HEK293 (cell line): ENCODE results near the gene PALB2.

Experiments used
- BCL11A ChIP-seq: fragments of 450-650 bp; formaldehyde crosslinking; IDR thresholded peaks from 2 replicates; pipeline ENCODE4 v1.5.1; 2016; ENCODE audit warnings: low read depth, missing biosample characterization, missing genetic modification characterization
- FEZF1 ChIP-seq: fragments of 450-650 bp; formaldehyde crosslinking; IDR thresholded peaks from 2 replicates; pipeline ENCODE4 v1.5.1; 2016; ENCODE audit warnings: missing biosample characterization, missing genetic modification characterization
- GLI4 ChIP-seq: fragments of 450-650 bp; formaldehyde crosslinking; IDR thresholded peaks from 2 replicates; pipeline ENCODE4 v1.5.1; 2016; ENCODE audit warnings: missing biosample characterization, missing genetic modification characterization
- GLIS1 ChIP-seq: fragments of 450-650 bp; formaldehyde crosslinking; IDR thresholded peaks from 2 replicates; pipeline ENCODE4 v1.5.1; 2016; ENCODE audit warnings: missing biosample characterization, missing genetic modification characterization
- KLF8 ChIP-seq: fragments of 450-650 bp; formaldehyde crosslinking; IDR thresholded peaks from 2 replicates; pipeline ENCODE4 v1.5.1; 2016; ENCODE audit warnings: missing biosample characterization, missing genetic modification characterization
- OSR2 ChIP-seq: fragments of 450-650 bp; formaldehyde crosslinking; IDR thresholded peaks from 2 replicates; pipeline ENCODE4 v1.5.1; 2016; ENCODE audit warnings: missing biosample characterization, missing genetic modification characterization
- OVOL3 ChIP-seq: fragments of 450-650 bp; formaldehyde crosslinking; IDR thresholded peaks from 2 replicates; pipeline ENCODE4 v1.5.1; 2016; ENCODE audit warnings: missing biosample characterization, missing genetic modification characterization
- PATZ1 ChIP-seq: fragments of 450-650 bp; formaldehyde crosslinking; IDR thresholded peaks from 2 replicates; pipeline ENCODE4 v1.5.1; 2016; ENCODE audit warnings: missing biosample characterization, missing genetic modification characterization
- PRDM1 ChIP-seq: fragments of 450-650 bp; formaldehyde crosslinking; IDR thresholded peaks from 2 replicates; pipeline ENCODE4; 2016; ENCODE audit warnings: missing biosample characterization, missing genetic modification characterization
- REST ChIP-seq: fragments of 450-650 bp; formaldehyde crosslinking; IDR thresholded peaks from 2 replicates; pipeline ENCODE4 v1.5.1; 2016; ENCODE audit warnings: missing biosample characterization, missing genetic modification characterization
- SCRT2 ChIP-seq: fragments of 450-650 bp; formaldehyde crosslinking; IDR thresholded peaks from 2 replicates; pipeline ENCODE4 v1.5.1; 2016; ENCODE audit warnings: missing biosample characterization, missing genetic modification characterization
- YY1 ChIP-seq: fragments of 450-650 bp; formaldehyde crosslinking; IDR thresholded peaks from 2 replicates; pipeline ENCODE4 v1.5.1; 2018; ENCODE audit warnings: missing biosample characterization, missing genetic modification characterization
- ZBTB11 ChIP-seq: fragments of 450-650 bp; formaldehyde crosslinking; conservative IDR thresholded peaks from 2 replicates; pipeline ENCODE4 v1.5.1; 2016; ENCODE audit warnings: low read depth, missing biosample characterization, missing genetic modification characterization
- ZNF146 ChIP-seq: fragments of 450-650 bp; formaldehyde crosslinking; IDR thresholded peaks from 2 replicates; pipeline ENCODE4 v1.5.1; 2016; ENCODE audit warnings: missing biosample characterization, missing genetic modification characterization
- ZNF148 ChIP-seq: fragments of 450-650 bp; formaldehyde crosslinking; IDR thresholded peaks from 2 replicates; pipeline ENCODE4 v1.5.0; 2017; ENCODE audit warnings: missing biosample characterization, missing genetic modification characterization, borderline replicate concordance
- ZNF211 ChIP-seq: fragments of 450-650 bp; formaldehyde crosslinking; IDR thresholded peaks from 2 replicates; pipeline ENCODE4 v1.5.1; 2016; ENCODE audit warnings: low read depth, missing biosample characterization, missing genetic modification characterization
- ZNF223 ChIP-seq: fragments of 450-650 bp; formaldehyde crosslinking; IDR thresholded peaks from 2 replicates; pipeline ENCODE4 v1.5.1; 2016; ENCODE audit warnings: missing biosample characterization, missing genetic modification characterization
- ZNF248 ChIP-seq: fragments of 450-650 bp; formaldehyde crosslinking; IDR thresholded peaks from 2 replicates; pipeline ENCODE4 v1.5.1; 2017; ENCODE audit warnings: missing biosample characterization, missing genetic modification characterization
- ZNF350 ChIP-seq: fragments of 450-650 bp; formaldehyde crosslinking; IDR thresholded peaks from 2 replicates; pipeline ENCODE4 v1.5.0; 2017; ENCODE audit warnings: missing biosample characterization, mild to moderate bottlenecking, missing genetic modification characterization
- ZNF366 ChIP-seq: fragments of 450-650 bp; formaldehyde crosslinking; conservative IDR thresholded peaks from 2 replicates; pipeline ENCODE4 v1.5.1; 2016; ENCODE audit warnings: missing biosample characterization, missing genetic modification characterization
- ZNF558 ChIP-seq: fragments of 450-650 bp; formaldehyde crosslinking; IDR thresholded peaks from 2 replicates; pipeline ENCODE4 v1.5.1; 2016; ENCODE audit warnings: missing biosample characterization, missing genetic modification characterization
- ZNF561 ChIP-seq: fragments of 450-650 bp; IDR thresholded peaks from 2 replicates; pipeline ENCODE4 v1.5.1; 2018; ENCODE audit warnings: missing biosample characterization, missing genetic modification characterization, borderline replicate concordance
- ZNF600 ChIP-seq: fragments of 450-650 bp; formaldehyde crosslinking; IDR thresholded peaks from 2 replicates; pipeline ENCODE4 v1.5.1; 2016; ENCODE audit warnings: missing biosample characterization, missing genetic modification characterization
- ZNF623 ChIP-seq: fragments of 450-650 bp; formaldehyde crosslinking; IDR thresholded peaks from 2 replicates; pipeline ENCODE4 v1.5.1; 2016; ENCODE audit warnings: missing biosample characterization, missing genetic modification characterization
- ZNF626 ChIP-seq: fragments of 450-650 bp; sonication (Bioruptor Pico); formaldehyde crosslinking; IDR thresholded peaks from 2 replicates; pipeline ENCODE4 v1.5.1; 2018; ENCODE audit warnings: missing biosample characterization, missing genetic modification characterization, inconsistent platforms
- ZNF664 ChIP-seq: fragments of 450-650 bp; formaldehyde crosslinking; IDR thresholded peaks from 2 replicates; pipeline ENCODE4 v1.5.1; 2016; ENCODE audit warnings: missing biosample characterization, missing genetic modification characterization
- ZNF76 ChIP-seq: fragments of 450-650 bp; formaldehyde crosslinking; IDR thresholded peaks from 2 replicates; pipeline ENCODE4; 2016; ENCODE audit warnings: low read depth, missing biosample characterization, missing genetic modification characterization, borderline replicate concordance
- ZNF776 ChIP-seq: fragments of 450-650 bp; formaldehyde crosslinking; IDR thresholded peaks from 2 replicates; pipeline ENCODE4 v1.5.0; 2017; ENCODE audit warnings: missing biosample characterization, missing genetic modification characterization, borderline replicate concordance
- ZNF777 ChIP-seq: fragments of 450-650 bp; formaldehyde crosslinking; IDR thresholded peaks from 2 replicates; pipeline ENCODE4 v1.5.1; 2017; ENCODE audit warnings: missing biosample characterization, missing genetic modification characterization, borderline replicate concordance
- ZSCAN23 ChIP-seq: fragments of 450-650 bp; formaldehyde crosslinking; IDR thresholded peaks from 2 replicates; pipeline ENCODE4 v1.5.1; 2016; ENCODE audit warnings: missing biosample characterization, missing genetic modification characterization

Gene PALB2

GRCh38 chr16:23679274-23679985 lies 38.3 kb upstream of the PALB2 start (continued):
- TF ChIP-seq PATZ1 (tag by site-specific recombination) (peak; percentile 84), OSR2 (peak; percentile 77), ZSCAN23 (tag by site-specific recombination) (no peak), ZNF366 (tag by site-specific recombination) (no peak), YY1 (tag by site-specific recombination) (no peak), REST (tag by site-specific recombination) (0 out of 2 replicates have a peak, but pooled peaks have one; percentile 28), ZBTB11 (tag by site-specific recombination) (peak; percentile 21; the same call in 1 of the 2 replicates), ZNF211 (tag by site-specific recombination) (no peak), ZNF776 (tag by site-specific recombination) (no peak), FEZF1 (tag by site-specific recombination) (no peak), GLI4 (tag by site-specific recombination) (no peak), BCL11A (tag by site-specific recombination) (no peak), ZNF561 (tag by site-specific recombination) (no peak), ZNF558 (tag by site-specific recombination) (no peak), ZNF626 (tag by site-specific recombination) (no peak), KLF8 (tag by site-specific recombination) (no peak), ZNF248 (tag by site-specific recombination) (no peak), ZNF664 (tag by site-specific recombination) (no peak), ZNF148 (tag by site-specific recombination) (no peak), SCRT2 (tag by site-specific recombination) (no peak), ZNF623 (tag by site-specific recombination) (no peak), ZNF350 (no peak), ZNF223 (tag by site-specific recombination) (no peak), GLIS1 (tag by site-specific recombination) (peak; percentile 38; the same call in 1 of the 2 replicates), PRDM1 (no peak), ZNF76 (tag by site-specific recombination) (peak; percentile 51; the same call in 1 of the 2 replicates), ZNF777 (tag by site-specific recombination) (no peak), ZNF600 (peak; percentile 43; the same call in 1 of the 2 replicates), ZNF146 (tag by site-specific recombination) (0 out of 2 replicates have a peak, but pooled peaks have one; percentile 42), OVOL3 (tag by site-specific recombination) (no peak)
